CD4-positive, alpha-beta T cell treated with Interferon alpha-2 for 1 hour (primary cell): ENCODE results near the gene TMEM163.
"Not testable (repeated sequence)": the region's sequence is repeated elsewhere in the genome, so short reads cannot be mapped to it uniquely, and the experiment has no call there.

ENCODE experiments used
- DNase-seq, 2 donors: peaks; one replicate each; pipeline ENCODE4 v3.0.0-alpha.2; 2020 to 2022

Gene TMEM163

DNA sequence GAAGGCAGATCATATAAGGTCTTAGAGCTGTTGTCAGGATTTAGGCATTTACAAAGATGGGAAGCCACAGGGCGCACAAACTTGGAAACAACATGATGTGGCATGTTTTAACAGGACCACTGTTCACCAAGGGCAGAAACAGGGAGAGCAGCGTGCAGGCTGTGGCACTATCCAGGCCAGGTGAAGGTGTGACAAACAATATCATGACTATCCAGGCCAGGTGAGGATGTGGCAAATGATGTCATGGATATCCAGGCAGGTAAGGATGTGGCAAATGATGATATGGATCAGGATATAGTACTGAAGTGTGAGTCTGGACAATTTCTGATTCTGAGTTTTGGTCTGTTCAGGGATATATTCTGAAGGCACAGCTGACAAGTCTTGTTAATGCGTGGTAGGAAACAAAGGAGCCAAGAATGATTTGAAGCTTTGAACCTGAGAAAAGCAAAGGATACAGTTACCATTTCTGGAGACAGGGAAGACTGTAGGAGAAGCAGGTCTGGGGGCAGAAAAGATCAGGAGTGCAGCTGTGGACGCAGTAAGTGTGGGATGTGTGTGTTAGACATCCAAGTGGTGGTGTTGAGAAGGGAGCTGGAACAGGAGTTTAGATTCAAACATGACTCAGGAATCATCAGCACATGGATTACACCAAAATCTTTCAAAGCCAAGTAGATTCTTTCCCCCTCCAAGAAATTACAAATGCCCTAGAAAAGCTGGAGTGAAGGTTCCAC lies 205.9 kb downstream of the TMEM163 start:
- DNase-seq = no peak

DNA sequence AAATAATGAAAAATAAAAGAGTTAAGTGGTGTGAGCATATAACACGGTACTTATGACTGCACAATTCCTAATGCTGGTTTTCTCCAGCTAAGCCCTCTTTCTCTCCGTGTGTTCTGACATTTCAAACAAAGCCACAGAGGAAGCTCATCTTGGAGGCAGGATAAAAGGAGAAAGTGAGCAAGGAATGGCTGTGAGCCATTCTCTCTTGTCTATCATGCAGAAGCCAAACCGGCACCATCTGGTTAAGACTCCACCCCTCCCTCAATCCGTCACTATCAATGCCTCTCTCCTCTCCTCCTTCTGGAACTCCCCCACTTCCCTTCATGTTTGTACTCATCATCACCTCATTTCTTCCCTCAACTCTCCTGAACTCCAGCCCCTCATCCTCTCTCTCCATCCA lies 210.4 kb downstream of the TMEM163 start:
- no peak for DNase-seq

DNA sequence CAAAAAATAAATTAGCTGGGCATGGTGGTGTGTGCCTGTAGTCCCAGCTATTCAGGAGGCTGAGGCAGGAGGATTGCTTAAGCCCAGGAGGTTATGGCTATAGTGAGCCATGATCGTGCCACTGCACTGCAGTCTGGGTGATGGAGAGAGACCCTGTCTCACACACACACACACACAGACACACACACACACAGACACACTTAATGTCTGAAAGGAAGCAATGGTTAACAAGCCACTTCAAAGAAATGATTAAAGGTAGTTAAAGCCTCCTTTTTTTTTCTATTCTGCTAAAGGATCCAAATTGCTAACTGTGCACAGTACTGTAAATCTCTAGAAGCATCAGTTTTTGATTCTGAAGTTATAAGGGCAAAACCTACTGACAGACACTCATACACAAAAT lies 211.1 kb downstream of the TMEM163 start:
- DNase-seq = no peak

DNA sequence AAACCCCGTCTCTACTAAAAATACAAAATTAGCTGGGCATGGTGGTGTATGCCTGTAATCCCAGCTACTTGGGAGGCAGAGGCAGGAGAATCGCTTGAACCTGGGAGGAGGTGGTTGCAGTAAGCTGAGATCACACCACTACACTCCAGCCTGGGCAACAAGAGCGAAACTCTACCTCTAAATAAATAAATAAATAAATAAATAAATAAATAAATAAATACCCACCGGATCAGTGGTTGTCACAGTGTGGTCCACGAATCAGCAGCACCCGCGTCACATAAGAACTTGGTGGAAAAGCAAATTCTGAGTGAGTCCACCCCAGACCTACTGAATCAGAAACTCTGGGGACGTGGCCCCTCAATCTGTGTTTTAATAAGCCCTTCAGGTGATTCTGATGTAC lies 211.6 kb downstream of the TMEM163 start:
- not testable (repeated sequence) for DNase-seq

DNA sequence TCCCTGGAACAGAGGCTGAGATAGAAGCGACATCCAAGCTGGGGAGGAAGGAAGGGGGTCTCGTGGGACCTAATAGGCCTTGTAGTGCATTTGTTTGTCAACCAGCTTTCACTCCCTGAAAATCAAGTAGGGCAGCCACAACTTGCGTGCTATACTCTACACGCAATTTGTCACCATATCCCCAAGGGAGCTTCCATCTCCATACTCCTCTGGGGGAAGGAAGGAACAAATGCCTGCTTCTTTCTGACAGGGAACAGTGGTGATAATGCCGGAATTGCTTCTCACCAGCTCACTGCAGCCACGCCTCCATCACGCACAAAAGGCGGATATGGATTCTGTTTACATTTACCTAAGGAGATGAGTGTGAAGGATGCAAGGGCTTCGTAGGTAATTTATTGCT lies 213.4 kb downstream of the TMEM163 start:
- no peak for DNase-seq

DNA sequence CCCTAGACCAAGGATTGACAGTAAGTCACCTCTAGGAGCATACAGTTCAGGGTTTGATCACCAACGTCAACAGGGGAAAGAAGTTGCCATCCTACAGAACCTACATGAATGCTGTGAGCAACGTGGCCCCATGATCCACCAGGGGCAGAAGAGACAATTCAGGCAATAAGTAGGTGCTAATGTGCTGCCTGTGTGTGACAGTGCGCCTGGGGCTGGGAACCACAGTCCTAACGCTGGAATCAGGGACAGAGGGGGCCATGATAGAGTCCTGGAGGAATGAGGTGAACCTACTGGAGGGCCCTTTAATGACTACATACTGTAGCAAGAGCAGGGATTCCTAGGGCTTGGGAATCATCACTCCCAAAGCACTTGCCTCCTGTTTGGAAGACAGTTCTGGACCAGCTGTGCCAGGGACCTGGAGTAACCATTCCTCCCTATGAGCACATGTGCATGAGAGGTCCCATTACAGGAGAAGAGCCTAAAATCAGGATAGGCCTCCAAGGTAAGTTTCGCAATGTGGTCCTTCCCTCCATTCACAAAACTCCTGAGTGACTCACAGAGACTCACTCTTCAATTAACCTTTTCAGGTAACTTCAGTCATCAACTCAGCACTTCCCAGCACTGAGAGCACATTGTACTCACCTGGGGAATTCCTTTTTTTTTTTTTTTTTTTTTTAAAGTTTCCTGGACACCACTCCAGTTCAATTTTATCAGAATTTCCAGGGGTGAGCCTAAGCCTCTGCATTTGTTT lies 214.0 kb downstream of the TMEM163 start:
- no peak for DNase-seq

DNA sequence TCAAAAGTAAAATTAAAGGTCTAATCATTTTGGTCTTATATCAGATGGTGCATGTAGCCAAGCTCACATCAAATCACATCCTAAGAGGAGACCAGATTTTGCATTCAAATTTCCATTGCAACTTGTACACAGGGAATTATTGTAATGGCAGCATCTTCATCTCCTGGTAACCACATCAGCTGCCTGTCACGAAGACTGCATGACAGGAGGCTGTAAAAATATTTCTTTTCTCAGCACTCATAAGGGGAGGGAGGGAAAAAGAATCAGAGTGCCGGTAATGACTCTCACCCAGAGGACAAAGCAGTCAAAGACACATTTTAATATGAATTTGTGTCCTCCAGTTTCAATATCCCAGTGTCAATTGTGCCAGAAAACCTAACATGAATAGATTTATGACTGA lies 216.7 kb downstream of the TMEM163 start:
- DNase-seq = no peak

DNA sequence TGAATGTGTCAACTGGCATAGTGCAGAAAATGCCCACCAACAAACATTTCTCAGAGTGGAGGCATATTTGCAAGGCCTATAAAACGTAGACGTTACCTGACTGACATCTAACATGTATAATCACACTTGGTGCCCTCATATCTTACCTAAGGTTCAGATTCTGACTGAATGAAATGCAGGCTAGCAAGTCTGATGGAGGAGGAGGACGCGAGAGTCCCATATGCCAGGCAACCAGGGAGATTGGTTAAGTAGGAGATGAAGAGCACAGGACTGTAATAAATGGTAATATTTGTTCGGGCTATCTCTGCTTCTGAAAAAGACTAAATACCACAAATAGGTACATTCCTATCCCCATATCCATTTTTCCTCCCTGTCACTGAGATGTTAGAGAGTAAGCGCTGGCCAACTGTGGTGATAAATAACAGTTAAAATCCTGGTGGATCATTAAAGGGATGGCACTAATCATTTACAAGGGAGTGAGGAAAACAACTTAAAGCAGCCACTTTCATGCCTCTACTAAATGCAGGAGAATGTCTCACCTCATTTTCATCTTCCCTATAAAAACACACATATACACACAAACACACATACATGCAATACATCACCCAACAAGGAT lies 217.2 kb downstream of the TMEM163 start:
- DNase-seq = no peak

DNA sequence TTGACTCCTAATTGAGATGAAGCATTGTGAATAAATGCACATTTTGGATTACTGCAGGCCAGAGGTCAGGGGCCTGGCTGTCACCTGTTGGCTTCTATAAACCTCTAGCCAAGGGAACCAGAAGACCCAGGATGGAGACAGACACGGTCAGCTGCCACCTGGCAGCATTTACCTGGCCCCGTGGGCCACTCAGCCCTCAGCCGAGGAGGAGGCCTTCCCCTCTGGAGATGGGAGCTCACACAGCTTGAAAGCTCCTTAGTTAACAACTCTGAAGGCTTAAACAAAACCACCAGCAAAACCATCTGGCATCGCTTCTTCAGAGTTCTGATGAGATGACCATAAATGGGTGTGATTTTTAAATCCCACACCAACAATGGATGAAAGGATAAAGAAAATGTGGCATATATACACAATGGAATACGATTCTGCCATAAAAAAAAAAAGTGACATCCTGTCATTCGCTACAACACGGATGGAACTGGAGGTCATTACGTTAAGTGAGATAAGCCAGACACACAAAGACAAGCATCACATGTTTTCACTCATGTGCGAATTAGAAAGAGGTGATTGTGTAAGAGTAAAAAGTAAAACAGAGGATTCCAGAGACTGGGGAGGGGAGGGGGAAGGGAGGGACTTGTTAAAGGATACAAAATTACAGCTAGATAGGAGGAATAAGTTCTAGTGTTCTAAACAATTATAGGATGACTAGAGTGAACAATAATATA lies 218.4 kb downstream of the TMEM163 start:
- no peak for DNase-seq

DNA sequence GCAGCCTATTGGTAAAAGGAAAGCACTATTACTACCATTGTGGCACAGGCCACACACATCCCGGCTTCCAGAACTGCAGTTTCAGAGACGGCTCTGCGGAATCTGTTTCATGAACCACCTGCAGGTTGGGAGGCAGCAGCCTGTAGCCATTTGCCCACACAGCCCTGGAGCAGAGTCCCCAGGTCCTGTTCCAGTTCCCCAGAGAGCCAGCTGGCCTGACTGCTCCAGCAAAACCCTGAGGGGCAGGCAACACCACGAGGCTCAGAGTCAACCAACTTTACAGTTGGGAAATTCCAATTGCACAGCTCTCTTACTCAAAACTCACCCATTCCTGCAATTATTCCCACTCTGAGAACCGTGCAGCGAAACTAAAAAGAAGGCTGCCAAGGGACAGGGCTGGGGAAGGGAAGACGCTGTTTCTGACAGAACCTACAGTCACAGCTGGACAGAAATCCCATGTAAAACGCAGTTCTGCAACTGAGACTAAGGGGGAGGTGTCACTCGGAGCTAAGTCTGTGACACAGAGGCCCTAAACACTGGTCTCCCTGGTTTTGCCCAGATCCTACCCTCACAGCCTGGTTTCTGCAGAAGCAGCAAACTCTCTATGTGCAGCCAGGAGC lies 219.4 kb downstream of the TMEM163 start:
- DNase-seq = no peak

DNA sequence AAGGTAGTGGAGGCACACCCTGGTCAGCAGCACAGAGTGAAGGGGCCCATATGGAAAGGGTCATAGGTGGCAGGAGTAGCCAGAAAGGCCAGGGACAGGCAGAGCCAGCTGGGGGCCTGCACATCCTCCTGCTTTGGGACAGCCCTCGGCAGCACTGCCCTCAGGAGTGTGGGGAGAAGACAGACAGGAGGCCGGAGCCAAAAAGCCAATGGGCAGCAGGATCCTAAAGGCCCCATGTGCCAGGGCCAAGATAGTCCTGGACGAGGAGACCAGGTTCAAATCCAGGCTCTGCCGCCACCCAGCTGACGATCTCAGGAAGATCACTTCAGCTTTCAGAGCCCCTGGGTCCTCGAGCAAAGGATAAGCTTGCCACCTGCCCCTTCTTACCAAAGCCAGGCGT lies 220.1 kb downstream of the TMEM163 start:
- no peak for DNase-seq

DNA sequence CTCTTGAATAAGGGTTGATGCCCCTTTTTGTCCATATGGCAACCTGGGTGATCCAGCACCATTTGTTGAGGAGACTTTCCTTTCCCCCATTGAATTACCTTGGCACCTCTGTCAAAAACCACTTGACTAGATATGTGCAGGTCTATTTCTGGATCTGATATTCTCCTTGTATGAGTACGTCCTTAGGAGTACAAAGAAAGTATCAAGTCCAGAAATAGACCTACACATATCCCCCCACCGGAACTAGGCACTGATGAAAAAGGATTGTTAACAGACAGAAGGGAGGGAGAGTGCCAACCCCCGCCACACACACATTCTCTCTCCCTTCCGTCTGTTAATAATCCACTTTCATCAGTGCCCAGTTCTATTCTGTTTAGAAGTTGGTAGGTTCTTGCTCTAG lies 225.0 kb downstream of the TMEM163 start:
- no peak for DNase-seq

DNA sequence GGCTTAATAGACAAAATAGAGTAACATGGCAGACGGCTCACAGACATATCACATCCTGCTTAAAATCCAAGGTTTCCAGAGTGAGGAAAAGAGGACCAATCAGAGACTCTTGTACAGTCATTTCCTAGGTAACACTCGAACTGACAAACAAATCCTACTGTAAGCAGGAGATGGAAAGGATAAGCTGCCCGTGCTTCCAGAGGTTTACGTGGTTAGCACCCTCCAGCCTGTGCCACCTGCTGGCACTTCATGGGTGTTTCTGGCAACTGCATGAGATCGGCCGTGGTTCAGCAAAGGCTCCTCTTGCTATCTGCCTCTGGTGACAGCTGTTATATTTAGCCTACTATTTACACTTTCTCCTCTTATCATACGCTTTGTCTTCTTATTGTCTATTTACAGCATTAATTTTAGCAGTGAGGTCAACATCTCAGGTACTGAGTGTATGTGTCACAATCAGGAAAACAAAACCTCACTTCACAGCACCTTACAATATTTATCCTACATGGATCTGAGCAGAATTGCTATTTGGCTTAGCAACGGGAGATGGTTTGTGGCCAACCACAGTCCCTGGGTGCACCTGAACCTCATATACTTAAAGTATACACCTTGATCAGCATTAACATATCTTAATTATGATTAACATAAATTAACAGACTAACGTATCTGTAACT lies 226.9 kb downstream of the TMEM163 start:
- no peak for DNase-seq

DNA sequence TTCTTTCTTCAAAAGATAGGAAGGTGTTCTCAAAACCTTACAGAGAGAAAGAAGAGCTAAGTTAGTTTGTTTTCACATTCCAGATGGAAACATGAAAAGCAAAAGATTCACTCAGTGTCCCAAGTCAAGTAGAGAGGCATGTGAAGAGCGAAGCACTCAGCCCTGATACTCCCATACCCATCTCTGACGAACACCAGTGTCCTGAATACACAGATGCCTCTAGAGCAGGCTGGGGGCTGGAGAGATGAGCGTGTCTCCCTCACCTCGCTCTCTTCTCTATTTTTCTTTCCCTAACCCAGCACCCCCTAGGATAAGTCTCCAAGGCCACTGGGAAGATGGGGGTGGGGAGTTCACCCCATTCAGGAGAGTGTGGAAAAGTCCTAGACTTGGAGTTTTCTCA lies 227.8 kb downstream of the TMEM163 start:
- no peak for DNase-seq

DNA sequence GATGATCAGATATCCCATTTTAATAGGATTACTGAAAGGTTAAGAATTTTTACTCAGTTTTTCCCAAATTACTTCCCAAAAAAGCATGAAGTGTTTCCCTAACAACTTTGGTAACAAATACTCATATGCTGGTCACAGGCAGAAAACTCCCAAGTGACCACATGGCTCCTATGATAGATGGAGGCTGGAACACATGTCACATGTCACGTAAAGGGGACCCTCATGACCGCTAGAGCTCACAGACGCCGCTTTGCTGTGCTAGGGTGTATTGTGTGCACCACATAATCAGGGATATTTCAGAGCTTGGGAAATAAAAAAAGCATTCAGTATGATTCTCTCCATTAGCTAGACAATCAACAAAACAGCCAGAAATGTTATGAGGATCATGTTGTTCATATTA lies 228.2 kb downstream of the TMEM163 start:
- no peak for DNase-seq

DNA sequence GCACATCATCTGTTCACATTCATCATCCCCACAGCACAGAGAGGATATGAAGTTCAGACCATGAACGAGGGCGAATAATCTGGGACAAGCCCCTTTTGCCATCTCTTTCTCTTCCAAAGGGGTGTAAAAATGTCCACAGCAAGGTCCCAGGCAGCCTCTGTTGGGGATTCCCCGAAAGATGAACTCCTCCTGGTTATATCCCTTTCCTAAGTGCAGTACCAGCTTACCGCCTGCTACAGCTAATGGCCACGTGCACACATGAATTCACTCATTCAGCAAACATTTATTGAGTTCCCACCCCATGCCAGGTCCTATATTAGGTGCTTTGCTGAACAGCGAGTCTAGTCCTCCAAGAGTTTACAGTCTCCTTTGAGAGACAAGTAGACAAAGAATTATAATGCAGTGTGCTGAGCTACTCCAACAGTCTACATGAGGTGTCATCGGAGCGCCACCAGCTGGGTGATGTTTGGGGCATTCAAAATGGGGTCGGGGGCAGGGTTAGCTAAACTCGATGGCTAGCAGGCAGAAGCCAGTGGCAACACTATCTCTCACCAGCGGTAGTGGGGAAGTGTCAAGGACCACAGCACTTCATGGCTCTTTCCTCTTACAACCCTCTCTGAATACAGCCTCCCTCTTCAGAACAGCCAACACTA lies 228.9 kb downstream of the TMEM163 start:
- DNase-seq = no peak

DNA sequence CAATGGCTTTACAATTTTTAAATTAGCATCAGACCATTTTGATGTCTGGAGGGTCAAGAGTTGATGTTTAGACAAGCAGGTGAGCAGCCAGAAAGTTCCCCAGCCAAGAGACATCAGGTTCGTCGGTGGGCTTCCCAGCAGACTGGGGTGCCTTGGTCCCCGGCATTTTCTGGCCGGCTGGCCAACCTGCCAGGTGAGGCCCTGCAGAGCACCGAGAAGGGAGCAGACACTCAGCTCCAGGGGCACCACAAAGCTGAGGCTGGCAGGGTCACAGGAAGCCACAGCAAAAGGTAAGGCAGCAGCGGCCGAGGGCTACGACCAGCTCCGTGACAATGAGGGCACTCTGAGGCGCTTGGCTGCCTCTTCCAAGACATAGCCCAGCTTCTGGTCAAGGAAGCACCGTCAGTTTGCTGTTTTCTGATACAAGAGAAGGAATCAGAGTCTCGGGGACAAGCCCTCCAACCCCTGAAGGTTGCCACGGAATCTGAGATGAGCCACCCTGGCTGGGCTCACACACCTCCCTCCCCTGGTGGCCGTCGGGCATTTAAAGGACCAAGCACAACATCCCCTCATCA lies 235.9 kb downstream of the TMEM163 start:
- no peak for DNase-seq

DNA sequence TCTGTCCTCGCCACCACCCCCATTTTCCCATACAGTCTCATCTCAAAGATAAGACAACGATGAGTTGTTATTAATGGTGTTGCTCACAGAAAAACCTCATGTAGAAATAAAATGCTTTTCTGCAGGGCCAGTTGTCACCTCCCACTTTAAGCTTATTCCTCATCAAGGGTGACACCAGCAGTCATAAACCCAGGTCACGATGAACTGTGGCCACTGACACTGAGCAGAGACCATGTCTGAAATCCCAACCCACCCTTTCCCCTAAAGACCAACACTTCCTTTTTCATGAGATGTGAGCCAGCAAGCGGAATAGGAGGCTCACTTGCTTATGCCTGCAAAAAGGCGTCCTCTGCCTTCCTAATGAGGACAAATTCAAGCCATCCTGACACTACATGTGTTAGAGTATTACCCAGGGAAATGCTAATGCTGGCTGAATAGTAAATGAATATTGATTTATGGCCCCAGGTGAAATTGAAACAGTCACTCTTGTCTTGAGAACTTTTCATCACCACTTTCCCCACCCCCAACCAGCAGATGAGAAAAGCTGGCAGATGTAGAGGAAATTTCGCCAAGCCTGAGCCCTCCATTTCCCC lies 236.6 kb downstream of the TMEM163 start:
- no peak for DNase-seq

DNA sequence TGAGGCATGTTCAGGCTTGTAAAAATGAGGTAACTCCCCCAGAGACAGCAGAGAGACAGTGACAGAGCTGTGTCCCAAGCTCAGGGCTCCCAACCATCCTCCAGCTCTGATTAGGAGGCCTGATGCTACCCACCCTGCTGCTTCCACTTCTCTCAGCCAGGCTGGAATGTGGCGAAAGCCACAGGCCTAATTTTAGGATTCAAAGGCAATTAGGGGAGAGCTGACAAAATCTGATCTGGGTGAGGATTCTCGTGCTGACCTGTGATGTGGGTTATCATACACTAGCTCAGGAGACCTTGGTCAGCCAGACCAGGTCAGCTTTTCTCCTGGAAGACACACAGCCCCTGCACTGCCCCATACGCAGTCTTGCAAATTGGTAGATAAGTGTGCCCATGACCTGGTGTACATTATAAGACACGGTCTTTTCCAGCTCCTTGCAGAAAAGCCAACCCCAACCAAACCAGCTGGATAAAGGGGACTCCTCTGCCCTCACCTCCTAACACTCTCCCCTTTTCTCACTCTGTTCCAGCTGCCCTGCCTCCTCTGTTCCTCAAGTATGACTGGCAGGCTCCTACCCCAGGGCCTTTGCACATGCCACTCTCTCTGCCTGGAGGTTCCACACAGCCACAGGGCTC lies 239.0 kb downstream of the TMEM163 start:
- no peak for DNase-seq

DNA sequence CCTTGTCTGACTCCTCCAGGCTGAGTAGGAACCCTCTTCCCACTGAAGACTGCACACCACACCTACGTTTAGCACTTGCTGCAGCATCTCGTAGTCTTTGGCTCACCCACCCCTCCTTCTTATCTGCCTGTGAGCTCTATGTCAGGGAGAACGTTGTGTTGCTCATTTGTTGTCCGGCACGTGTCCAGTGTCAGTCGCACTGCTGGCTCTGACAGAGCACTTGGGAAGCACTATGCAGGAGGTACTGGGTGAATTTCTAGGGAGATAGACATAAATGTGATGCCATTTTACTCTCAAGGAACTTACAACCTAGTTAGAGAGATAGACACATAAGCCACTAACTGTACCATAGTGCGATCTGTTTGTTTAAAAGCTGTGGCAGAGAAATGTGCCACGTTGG lies 241.8 kb downstream of the TMEM163 start:
- not testable (repeated sequence) for DNase-seq
